HG03103 (cell line): ENCODE measurements around the gene RASAL1.

Source experiments
- ATAC-seq: cut with Tn5 transposase; IDR thresholded peaks from one replicate; pipeline ENCODE4 v1.9.1; 2021; ENCODE audit warnings: low read depth; ENCODE audit not compliant: unreplicated experiment

RASAL1 gene

DNA sequence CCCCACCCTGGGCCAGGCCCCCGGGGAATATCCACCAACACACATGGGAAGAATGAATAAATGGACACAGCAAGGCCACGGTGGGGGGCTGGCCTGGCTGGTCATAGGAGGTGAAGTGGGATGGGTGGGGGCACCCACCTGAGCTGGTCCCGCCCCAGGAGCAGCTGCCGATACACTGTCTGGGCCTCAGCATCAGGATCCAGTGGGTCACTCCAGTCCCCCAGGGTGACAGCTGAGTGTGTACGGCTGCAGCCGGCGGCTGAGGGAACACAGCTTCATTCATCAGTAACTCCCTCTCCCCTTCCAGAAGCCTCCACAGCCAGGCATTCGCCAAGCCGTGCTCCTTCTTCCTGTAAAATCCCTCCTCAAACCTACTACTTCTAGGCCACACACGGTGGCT is 33.8 kb downstream of the RASAL1 start:
- no peak for ATAC-seq

- no peak for ATAC-seq
These were observed 35.8 kb downstream of the RASAL1 start for GRCh38 chr12:113099764-113100163.

DNA sequence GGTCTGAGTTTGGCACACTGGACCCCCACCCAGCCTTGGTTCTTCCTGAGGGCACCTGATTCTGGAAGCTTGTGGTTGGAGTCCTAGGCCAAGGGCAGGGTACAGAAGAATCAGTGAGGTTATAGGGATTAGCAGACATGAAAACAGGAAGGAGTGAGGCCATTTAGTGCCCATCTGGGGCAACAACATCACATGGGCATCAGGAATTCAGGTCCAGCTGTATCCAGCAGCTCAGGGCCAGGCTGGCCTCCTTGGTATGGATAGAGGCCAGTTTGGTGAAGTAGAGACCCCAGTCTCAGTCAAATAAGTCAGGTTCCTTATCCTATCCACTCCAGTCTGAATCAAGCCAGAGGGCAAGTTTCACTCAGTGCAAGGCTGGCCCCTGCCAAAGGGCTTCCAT is 36.2 kb downstream of the RASAL1 start:
- ATAC-seq: no peak

- ATAC-seq: peak; percentile 74
These were observed 37.0 kb downstream of the RASAL1 start for GRCh38 chr12:113098441-113099028.

GRCh38 chr12:113097716-113098440 is 37.7 kb downstream of the RASAL1 start:
- no peak for ATAC-seq

DNA sequence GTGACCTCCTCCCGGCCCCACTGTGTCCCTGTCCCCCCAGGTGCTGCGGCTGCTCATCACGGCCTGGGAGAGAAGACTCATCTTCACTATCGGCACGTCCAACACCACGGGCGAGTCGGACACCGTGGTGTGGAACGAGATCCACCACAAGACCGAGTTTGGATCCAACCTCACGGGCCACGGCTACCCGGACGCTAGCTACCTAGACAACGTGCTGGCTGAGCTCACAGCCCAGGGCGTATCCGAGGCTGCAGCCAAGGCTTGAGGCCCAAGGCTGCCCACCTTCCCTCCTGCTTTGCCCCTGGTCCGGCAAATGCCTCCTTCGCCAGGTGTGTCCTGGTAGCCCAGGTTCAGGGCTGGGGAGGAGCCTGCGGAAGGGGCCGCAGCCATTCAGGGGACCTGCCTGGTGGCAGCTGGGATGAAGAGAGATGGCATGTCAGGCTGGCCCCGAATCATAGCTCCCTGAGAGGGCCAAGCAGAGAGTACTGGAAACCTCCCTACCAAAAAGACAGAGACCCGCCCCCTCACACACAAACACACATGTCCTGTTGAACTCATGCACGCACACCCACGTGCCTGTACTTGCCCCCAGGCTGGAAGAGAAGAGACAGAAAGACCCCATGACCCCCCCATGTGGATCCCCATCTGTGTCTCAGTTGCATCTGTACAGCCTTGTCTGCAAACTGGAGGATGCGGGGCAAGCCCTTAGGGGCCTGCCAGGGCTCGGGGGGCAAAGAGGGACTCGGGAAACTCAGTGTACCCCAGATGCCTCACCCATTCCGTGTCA is 38.7 kb downstream of the RASAL1 start:
- no peak for ATAC-seq

- no peak for ATAC-seq
These were observed 40.2 kb downstream of the RASAL1 start for GRCh38 chr12:113095405-113095804.

GRCh38 chr12:113094738-113095137 is 40.8 kb downstream of the RASAL1 start:
- ATAC-seq: no peak

- ATAC-seq: no peak
These were observed 42.0 kb downstream of the RASAL1 start for GRCh38 chr12:113093409-113094101.

GRCh38 chr12:113092607-113093408 is 42.8 kb downstream of the RASAL1 start:
- ATAC-seq: no peak

- ATAC-seq: no peak
These were observed 44.1 kb downstream of the RASAL1 start for GRCh38 chr12:113091506-113091905.

DNA sequence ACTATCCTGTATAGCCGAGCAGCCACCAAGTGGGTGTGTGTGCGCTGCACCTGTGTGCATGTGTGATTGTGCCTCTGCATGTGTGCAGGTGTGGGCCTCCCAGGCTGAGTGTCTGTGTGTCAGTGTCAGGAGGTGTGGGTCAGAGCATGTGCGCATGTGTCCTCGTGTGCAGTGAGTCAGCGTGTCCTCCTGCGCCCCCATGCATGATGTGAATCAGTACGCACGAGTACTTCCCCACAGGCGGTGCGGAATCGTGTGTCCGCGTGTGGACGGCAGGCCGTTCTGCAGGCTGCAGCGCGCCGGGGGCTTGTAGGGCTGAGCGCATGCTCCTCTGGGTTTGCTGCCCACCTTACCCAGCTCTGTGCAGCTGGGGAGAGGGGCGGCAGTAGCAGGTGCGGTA is 44.8 kb downstream of the RASAL1 start:
- ATAC-seq: no peak

GRCh38 chr12:113089839-113090238 is 45.7 kb downstream of the RASAL1 start:
- no peak for ATAC-seq

GRCh38 chr12:113088971-113089756 is 46.4 kb downstream of the RASAL1 start:
- ATAC-seq: no peak

- ATAC-seq: no peak
These were observed 47.5 kb downstream of the RASAL1 start for GRCh38 chr12:113088037-113088436.

DNA sequence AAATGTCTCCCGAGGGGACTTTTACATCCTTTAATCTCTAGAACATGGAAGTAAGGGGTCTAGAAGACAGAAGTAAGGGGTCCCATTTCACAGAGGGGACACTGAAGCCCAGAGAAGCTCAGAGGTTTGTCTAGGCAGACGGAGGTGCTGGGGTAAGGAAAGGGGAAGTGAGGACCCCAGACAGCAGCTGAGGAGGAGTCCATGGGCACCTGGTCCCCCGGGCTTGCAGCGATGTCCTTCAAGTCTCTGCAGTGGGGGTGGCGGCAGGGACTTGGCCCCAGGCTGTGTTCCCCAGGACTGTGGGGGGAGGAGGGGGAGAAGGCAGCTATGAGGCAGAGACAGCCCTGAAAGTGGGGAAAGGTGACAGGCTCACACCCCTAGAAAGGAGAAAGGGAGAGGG is 48.4 kb downstream of the RASAL1 start:
- no peak for ATAC-seq

DNA sequence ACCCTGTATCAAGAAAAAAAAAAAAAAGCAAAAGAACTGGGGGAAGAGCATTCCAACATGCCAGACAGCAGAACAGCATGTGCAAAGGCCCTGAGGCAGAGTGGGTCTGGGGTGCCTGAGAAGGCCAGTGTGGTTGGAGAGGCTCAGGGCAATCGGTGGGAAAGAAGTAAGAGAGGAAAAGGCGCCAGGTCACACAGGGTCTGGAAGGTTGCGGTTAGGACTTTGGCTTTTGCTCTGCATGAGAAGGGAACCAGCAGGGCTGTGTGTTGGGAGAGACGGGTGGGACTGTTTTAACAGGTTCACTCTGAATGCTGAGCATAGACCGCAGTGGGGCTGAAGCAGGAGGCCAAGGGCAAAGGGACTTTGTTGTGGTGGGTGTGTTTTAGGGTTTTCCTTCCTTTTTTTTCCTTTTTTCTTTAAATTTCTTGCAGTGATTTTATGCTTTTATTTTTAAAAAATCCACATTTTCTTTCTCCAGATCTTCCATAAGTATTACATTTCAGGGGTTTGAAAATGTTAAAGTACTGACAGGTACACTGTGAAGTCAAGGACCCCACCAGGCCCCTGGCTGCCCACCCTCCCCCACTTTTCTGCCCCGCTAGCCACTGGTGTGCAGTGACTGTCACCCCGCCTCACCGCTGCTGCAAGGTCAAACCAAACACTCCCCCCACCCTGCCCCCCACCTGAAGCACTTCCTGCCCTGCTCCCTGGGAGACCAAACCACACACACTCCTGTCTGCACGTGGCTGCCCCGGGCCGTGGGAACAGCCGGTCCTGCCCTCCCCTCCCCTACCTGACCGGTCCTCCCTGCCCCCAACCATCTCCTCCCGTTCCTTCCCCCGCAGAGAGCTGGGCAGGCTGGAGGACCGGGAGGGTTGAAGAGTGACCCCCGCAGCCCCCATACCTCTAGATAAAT is 49.1 kb downstream of the RASAL1 start:
- no peak for ATAC-seq

GRCh38 chr12:113083863-113084435 is 51.6 kb downstream of the RASAL1 start:
- ATAC-seq: no peak
